Smooth muscle cell (in vitro differentiated cells): ENCODE measurements around the gene UFC1. TPM values are rescaled to one million over a fixed set of nuclear protein-coding genes. Genes with fewer than 3 reads are reported as not detected.

Experiments used
- DNase-seq: peaks from one replicate; lab custom pipeline; 2025; ENCODE audit not compliant: unreplicated experiment; lab: John Stamatoyannopoulos, UW
- H2AFZ ChIP-seq: fragments of 200-600 bp; sonication (generic); 2 replicates; pipeline ENCODE4 v1.6.0; 2016; ENCODE audit warnings: antibody characterized with exemption, low read depth, mild to moderate bottlenecking
- H3F3A ChIP-seq: fragments of 200-600 bp; sonication (generic); 2 replicates; pipeline ENCODE4 v1.6.0; 2017; ENCODE audit warnings: antibody characterized with exemption, low read depth
- H3K27ac ChIP-seq: fragments of 200-600 bp; sonication (generic); 2 replicates; pipeline ENCODE4 v1.5.1; 2016; ENCODE audit warnings: low read depth, mild to moderate bottlenecking
- H3K27me3 ChIP-seq: fragments of 200-600 bp; sonication (generic); 2 replicates; pipeline ENCODE4 v1.6.1; 2016; ENCODE audit warnings: low read depth, mild to moderate bottlenecking
- H3K36me3 ChIP-seq: fragments of 200-600 bp; sonication (generic); 2 replicates; pipeline ENCODE4 v1.5.1; 2016; ENCODE audit warnings: low read depth
- H3K4me1 ChIP-seq: fragments of 200-600 bp; sonication (generic); 2 replicates; pipeline ENCODE4 v1.5.1; 2016; ENCODE audit warnings: low read depth
- H3K4me2 ChIP-seq: fragments of 200-600 bp; sonication (generic); 2 replicates; pipeline ENCODE4 v1.6.0; 2016; ENCODE audit warnings: mild to moderate bottlenecking
- H3K4me3 ChIP-seq: fragments of 200-600 bp; sonication (generic); 2 replicates; pipeline ENCODE4 v1.5.1; 2016; ENCODE audit warnings: mild to moderate bottlenecking
- H3K79me2 ChIP-seq: fragments of 200-600 bp; sonication (generic); 2 replicates; pipeline ENCODE4 v1.6.0; 2016; ENCODE audit warnings: low read depth, mild to moderate bottlenecking
- H3K9ac ChIP-seq: fragments of 200-600 bp; sonication (generic); 2 replicates; pipeline ENCODE4 v1.6.0; 2016; ENCODE audit warnings: low read depth
- H3K9me3 ChIP-seq: fragments of 200-600 bp; sonication (generic); replicated peaks from 2 replicates; pipeline ENCODE4 v1.5.1; 2016; ENCODE audit warnings: low read depth
- H4K20me1 ChIP-seq: fragments of 200-600 bp; sonication (generic); 2 replicates; pipeline ENCODE4 v1.6.0; 2016; ENCODE audit warnings: low read depth
- WGBS: methylation state at CpG from one replicate; pipeline ENCODE4 v1.1.7; 2016; ENCODE audit warnings: low lambda C conversion rate; 5-methylcytosine and 5-hydroxymethylcytosine counted together
- polyA plus RNA-seq: library from polyadenylated mRNA; unstranded; fragments of >200 nt; fragmentation: Nextera tagmentation; extraction: Ambion mirVana; gene quantifications from 2 replicates; pipeline ENCODE4 v1.2.1, GENCODE V29; 2016
- total RNA-seq: library from RNA; depleted of rRNA; stranded (reverse); fragments of >200 nt; gene quantifications from 2 replicates; pipeline ENCODE4 v1.2.3, GENCODE V29; 2014
- TF ChIP-seq, protein P1 (sequence below): fragments of 200-600 bp; sonication (generic); IDR thresholded peaks from 2 replicates; pipeline ENCODE4 v1.5.1; 2017; ENCODE audit warnings: borderline replicate concordance, mild to moderate bottlenecking, antibody characterized with exemption; ENCODE audit not compliant: insufficient read depth, poor library complexity, severe bottlenecking

Gene UFC1
- total and polyA plus RNA-seq, 2 experiments from 2014 or later: 57.1 to 81.5 TPM

DNA sequence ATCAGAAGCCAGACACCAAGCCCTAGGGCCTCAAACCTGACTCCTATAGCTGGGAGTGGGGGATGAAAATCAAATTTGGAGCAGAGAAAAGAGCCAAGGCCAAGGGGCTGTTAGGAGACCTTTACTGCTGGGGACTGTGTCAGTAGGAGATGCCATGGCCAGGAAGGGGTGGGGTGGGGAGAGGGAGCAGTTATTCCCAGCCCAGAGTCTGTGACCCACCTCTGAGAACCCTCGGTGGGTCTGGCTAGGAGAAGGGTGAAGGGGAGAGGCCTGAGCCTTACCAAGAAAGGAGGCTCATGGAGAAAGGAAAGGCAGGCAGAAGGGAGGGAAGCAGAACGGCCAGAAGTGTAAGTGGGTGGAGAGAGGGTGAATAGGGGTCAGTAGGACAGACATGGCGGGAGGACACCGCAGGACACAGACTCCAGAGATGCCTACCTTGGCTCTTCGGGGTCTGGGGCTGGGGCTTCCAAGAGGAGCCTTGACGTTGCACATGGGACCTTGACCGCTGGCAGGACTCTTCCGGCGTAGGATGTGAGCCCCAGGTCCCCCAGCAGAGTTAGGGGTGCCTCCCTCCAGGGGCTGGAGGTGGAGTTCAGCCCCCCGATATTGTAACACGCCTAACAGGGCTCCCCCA, 43.9 kb downstream of the UFC1 start:
- Histone ChIP-seq H3K9me3 (no peaks in the 10 kb centered on the region), H3K4me2 (peak overlapping the region; percentile 87), H3K27me3 (no peaks in the 10 kb centered on the region), H3K4me3 (peak overlapping the region; percentile 45), H3K27ac (peak overlapping the region; percentile 98), H4K20me1 (no peaks in the 10 kb centered on the region), H3K36me3 (no peaks in the 10 kb centered on the region), H2AFZ (peak overlapping the region; percentile 90), H3K79me2 (peaks cover 10% of the 10 kb centered on the region), H3K4me1 (peaks cover 47% of the 10 kb centered on the region), H3F3A (peaks cover 11% of the 10 kb centered on the region), H3K9ac (peak overlapping the region; percentile 78)
- no peak for DNase-seq
- WGBS: 79% methylated on average over 11 of the region's 11 CpGs
- TF ChIP-seq, protein P1, sequence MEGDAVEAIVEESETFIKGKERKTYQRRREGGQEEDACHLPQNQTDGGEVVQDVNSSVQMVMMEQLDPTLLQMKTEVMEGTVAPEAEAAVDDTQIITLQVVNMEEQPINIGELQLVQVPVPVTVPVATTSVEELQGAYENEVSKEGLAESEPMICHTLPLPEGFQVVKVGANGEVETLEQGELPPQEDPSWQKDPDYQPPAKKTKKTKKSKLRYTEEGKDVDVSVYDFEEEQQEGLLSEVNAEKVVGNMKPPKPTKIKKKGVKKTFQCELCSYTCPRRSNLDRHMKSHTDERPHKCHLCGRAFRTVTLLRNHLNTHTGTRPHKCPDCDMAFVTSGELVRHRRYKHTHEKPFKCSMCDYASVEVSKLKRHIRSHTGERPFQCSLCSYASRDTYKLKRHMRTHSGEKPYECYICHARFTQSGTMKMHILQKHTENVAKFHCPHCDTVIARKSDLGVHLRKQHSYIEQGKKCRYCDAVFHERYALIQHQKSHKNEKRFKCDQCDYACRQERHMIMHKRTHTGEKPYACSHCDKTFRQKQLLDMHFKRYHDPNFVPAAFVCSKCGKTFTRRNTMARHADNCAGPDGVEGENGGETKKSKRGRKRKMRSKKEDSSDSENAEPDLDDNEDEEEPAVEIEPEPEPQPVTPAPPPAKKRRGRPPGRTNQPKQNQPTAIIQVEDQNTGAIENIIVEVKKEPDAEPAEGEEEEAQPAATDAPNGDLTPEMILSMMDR: no peak

DNA sequence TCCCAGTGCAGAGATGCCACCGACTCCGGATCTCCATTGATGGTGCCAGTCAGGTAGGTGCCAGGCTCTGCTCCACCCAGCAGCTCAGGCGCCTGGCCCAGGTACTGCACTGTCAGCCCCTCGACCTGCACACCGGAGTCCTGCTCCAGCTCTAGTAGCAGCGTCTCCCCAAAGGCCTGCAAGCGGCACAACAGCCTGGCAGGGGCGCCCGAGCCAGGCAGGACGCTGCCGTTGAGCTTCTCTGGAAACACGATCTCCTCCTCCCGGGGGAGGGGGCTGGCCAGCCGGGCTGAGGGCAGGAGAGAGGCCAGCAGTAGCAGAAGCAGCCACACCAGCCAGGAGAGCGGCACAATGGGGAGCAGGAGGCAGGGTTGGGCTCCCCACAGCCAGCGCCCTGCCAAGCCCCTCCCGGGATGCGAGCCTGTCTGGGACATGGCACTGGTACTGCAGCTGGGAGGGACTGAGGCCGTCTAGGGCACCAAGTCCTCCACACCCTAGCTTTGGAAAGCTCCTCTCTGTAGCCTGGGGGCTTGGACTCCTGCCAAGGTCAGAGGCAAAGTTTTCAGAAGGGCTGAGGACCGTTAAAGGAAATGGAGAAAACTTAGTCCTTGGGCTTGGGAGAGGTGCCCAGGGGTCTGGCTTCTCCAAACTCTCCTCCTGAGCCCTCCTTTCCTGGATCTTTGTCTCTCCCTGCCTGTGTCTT, 44.6 kb downstream of the UFC1 start:
- Histone ChIP-seq H3K9me3 (no peaks in the 10 kb centered on the region), H2AFZ (no peak overlapping the region), H3K79me2 (peaks cover 17% of the 10 kb centered on the region), H3K4me2 (peak overlapping the region; percentile 87), H3K27me3 (no peaks in the 10 kb centered on the region), H3K9ac (peak overlapping the region; percentile 14), H3K4me3 (peak overlapping the region; percentile 45), H3K36me3 (no peaks in the 10 kb centered on the region), H4K20me1 (no peaks in the 10 kb centered on the region), H3F3A (peaks cover 11% of the 10 kb centered on the region), H3K27ac (peak overlapping the region; percentile 98), H3K4me1 (peaks cover 54% of the 10 kb centered on the region)
- 33% methylated on average over 20 of the region's 20 CpGs for WGBS
- TF ChIP-seq, protein P1: no peak
- DNase-seq: peak; percentile 60

DNA sequence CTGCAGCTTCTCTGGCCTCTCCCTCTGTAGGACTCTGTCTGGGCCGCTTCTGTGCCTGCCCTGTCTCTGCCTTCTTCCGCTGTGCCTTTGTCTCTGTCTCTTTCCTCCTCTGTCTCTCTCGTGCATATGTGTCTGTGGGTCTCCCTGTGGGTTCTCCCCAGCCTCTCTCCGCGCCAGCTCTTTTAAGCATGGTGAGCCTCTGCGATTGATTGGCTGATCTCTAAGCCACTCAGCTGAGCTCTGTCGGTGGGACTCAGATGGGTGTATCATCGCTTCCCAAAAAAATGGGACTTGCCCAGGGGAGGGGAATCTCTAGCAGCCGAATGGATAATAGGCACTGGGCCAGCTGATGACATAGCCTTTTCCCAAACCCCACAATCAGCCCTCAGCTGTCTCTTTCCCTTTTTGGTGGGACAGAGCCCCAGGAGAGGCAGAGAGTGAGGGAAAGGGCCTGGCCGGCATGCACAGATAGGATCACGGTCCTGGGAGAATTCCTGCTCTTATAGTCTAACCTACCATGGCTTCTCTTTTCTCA, 45.2 kb downstream of the UFC1 start, which contains the start of gene ADAMTS4:
TSS of gene ADAMTS4 (minus strand) at position 158 of the 535 bp plus-strand sequence. CDS start 427 bp downstream, outside the sequence.
- Histone ChIP-seq H3K9ac (peak within 1 kb of the TSS; percentile 47), H3F3A (peaks cover 11% of the 10 kb centered on the region), H3K9me3 (no peaks in the 10 kb centered on the region), H3K36me3 (no peaks in the 10 kb centered on the region), H2AFZ (peak within 1 kb of the TSS; percentile 33), H3K79me2 (peaks cover 22% of the 10 kb centered on the region), H4K20me1 (no peaks in the 10 kb centered on the region), H3K4me3 (peak within 1 kb of the TSS; percentile 45), H3K27me3 (no peaks in the 10 kb centered on the region), H3K4me1 (peaks cover 55% of the 10 kb centered on the region), H3K27ac (peak within 1 kb of the TSS; percentile 98), H3K4me2 (peak within 1 kb of the TSS; percentile 87)
- TF ChIP-seq, protein P1: no peak
- 38% methylated on average over 11 of the region's 11 CpGs for WGBS
- peak; percentile 45 for DNase-seq
